ENCODE results near the gene HOXA9.

Gene HOXA9

GRCh38 chr7:27176962-27177794 is 11.8 kb upstream of the HOXA9 start:
- DNase-seq (ENCODE audit: low read depth, low spot score), result no peak

GRCh38 chr7:27176524-27176845 is 11.1 kb upstream of the HOXA9 start:
- DNase-seq (ENCODE audit: low read depth, low spot score), result no peak

GRCh38 chr7:27175626-27176523 is 10.5 kb upstream of the HOXA9 start:
- no peak for DNase-seq (ENCODE audit: low read depth, low spot score)

GRCh38 chr7:27174874-27175625 is 9.7 kb upstream of the HOXA9 start:
- no peak for DNase-seq (ENCODE audit: low read depth, low spot score)

- DNase-seq (ENCODE audit: low read depth, low spot score), result no peak
Observed at GRCh38 chr7:27173956-27174873, 8.9 kb upstream of the HOXA9 start, which contains the start of gene HOXA10. Gene HOXA10 (minus strand): TSS chr7:27174320. CDS start chr7:27174306, 14 bp downstream.

GRCh38 chr7:27173511-27173955 is 8.2 kb upstream of the HOXA9 start:
- no peak for DNase-seq (ENCODE audit: low read depth, low spot score)

- no peak for DNase-seq (ENCODE audit: low read depth, low spot score)
Observed at GRCh38 chr7:27172823-27173510, 7.6 kb upstream of the HOXA9 start.

GRCh38 chr7:27172315-27172774 is 7.0 kb upstream of the HOXA9 start:
- DNase-seq (ENCODE audit: low read depth, low spot score), result no peak

- DNase-seq (ENCODE audit: low read depth, low spot score), result no peak
Observed at GRCh38 chr7:27171637-27172314, 6.4 kb upstream of the HOXA9 start.

- no peak for DNase-seq (ENCODE audit: low read depth, low spot score)
Observed at GRCh38 chr7:27171325-27171636, 5.9 kb upstream of the HOXA9 start.

GRCh38 chr7:27170426-27171324 is 5.3 kb upstream of the HOXA9 start:
- no peak for DNase-seq (ENCODE audit: low read depth, low spot score)

- no peak for DNase-seq (ENCODE audit: low read depth, low spot score)
Observed at GRCh38 chr7:27169658-27170425, 4.5 kb upstream of the HOXA9 start.

- DNase-seq (ENCODE audit: low read depth, low spot score), result no peak
Observed at GRCh38 chr7:27168265-27168947, 3.1 kb upstream of the HOXA9 start.

- DNase-seq (ENCODE audit: low read depth, low spot score), result no peak
Observed at GRCh38 chr7:27167916-27168264, 2.6 kb upstream of the HOXA9 start.

GRCh38 chr7:27166531-27167505 is 1.5 kb upstream of the HOXA9 start:
- no peak for DNase-seq (ENCODE audit: low read depth, low spot score)

- no peak for DNase-seq (ENCODE audit: low read depth, low spot score)
Observed at GRCh38 chr7:27165996-27166530, 726 bp upstream of the HOXA9 start.

Data from iPS DF 19.7 (cell line).